HepG2 (cell line): ENCODE measurements around the gene MYD88. TPM values are rescaled to one million over a fixed set of nuclear protein-coding genes. Genes with fewer than 3 reads are reported as not detected.

Experiments used
- CAMTA2 ChIP-seq: sonication (generic); formaldehyde crosslinking; IDR thresholded peaks from 2 replicates; pipeline ENCODE4 v1.4.0; 2020; ENCODE audit warnings: mild to moderate bottlenecking, missing genetic modification reagents, borderline replicate concordance
- ETV6 ChIP-seq: sonication (generic); formaldehyde crosslinking; conservative IDR thresholded peaks from 2 replicates; pipeline ENCODE4 v1.4.0; 2020; ENCODE audit warnings: missing genetic modification reagents
- FOSL1 ChIP-seq: sonication (generic); formaldehyde crosslinking; IDR thresholded peaks from 2 replicates; pipeline ENCODE4 v1.9.0; 2021; ENCODE audit warnings: missing genetic modification reagents, borderline replicate concordance
- KAT7 ChIP-seq: IDR thresholded peaks from 2 replicates; pipeline ENCODE4 v1.6.1; 2018; ENCODE audit warnings: borderline replicate concordance, missing compliant biosample characterization
- MXD4 ChIP-seq: IDR thresholded peaks from 2 replicates; pipeline ENCODE4 v1.6.1; 2016; ENCODE audit warnings: mild to moderate bottlenecking, missing biosample characterization, missing genetic modification reagents
- MZF1 ChIP-seq: sonication (generic); formaldehyde crosslinking; IDR thresholded peaks from 2 replicates; pipeline ENCODE4 v1.8.1; 2023; ENCODE audit warnings: mild to moderate bottlenecking, missing genetic modification reagents, borderline replicate concordance
- NONO ChIP-seq, 2 experiments: fragments of 450-650 bp in 1 of 2; sonication (generic) in 1 of 2; formaldehyde crosslinking in 1 of 2; IDR thresholded peaks in 1 of 2; conservative IDR thresholded peaks in 1 of 2; 2 replicates each; pipeline versions ENCODE4 v1.6.1 to v1.8.0; 2017 to 2022; ENCODE audit warnings: mild to moderate bottlenecking in 1 of 2, missing genetic modification reagents in 1 of 2, moderate library complexity in 1 of 2
- POLR2AphosphoS2 ChIP-seq: IDR thresholded peaks from 2 replicates; pipeline ENCODE4 v1.6.1; 2011; ENCODE audit warnings: low read depth, low read length, improper control_type of control experiment
- RORA ChIP-seq: sonication (generic); formaldehyde crosslinking; IDR thresholded peaks from 2 replicates; pipeline ENCODE4 v1.5.0; 2020; ENCODE audit warnings: mild to moderate bottlenecking, missing genetic modification reagents, moderate library complexity
- SMC3 ChIP-seq: IDR thresholded peaks from 2 replicates; pipeline ENCODE4 v1.6.1; 2011; ENCODE audit warnings: low read length, improper control_type of control experiment
- WIZ ChIP-seq: sonication (generic); formaldehyde crosslinking; IDR thresholded peaks from 2 replicates; pipeline ENCODE4 v1.5.1; 2020; ENCODE audit warnings: mild to moderate bottlenecking, missing genetic modification reagents
- ZMYM4 ChIP-seq: sonication (generic); formaldehyde crosslinking; IDR thresholded peaks from 2 replicates; pipeline ENCODE4 v1.8.1; 2023; ENCODE audit warnings: mild to moderate bottlenecking, missing genetic modification reagents
- ZNF550 ChIP-seq: sonication (generic); formaldehyde crosslinking; IDR thresholded peaks from 2 replicates; pipeline ENCODE4 v1.4.0; 2020; ENCODE audit warnings: mild to moderate bottlenecking, missing genetic modification reagents, borderline replicate concordance
- ZNF891 ChIP-seq: sonication (generic); formaldehyde crosslinking; IDR thresholded peaks from 2 replicates; pipeline ENCODE4 v1.5.0; 2020; ENCODE audit warnings: mild to moderate bottlenecking, missing genetic modification reagents
- polyA plus RNA-seq, 8 experiments: library from polyadenylated mRNA; depleted of rRNA in 3 of 8; stranded (reverse) in 7 of 8; unstranded in 1 of 8; fragments of >200 nt; fragmentation: Illumina TruSeq in 4 of 8; extraction: Trizol in 4 of 8; gene quantifications; 2 replicates each; pipeline versions ENCODE4 v1.2.1 to v1.2.3, GENCODE V29; 2011 to 2016; ENCODE audit warnings: low read depth in 4 of 8, missing spikeins in 1 of 8, mixed read lengths in 1 of 8; ENCODE audit not compliant: insufficient read depth in 1 of 8
- total RNA-seq, 5 experiments: library from RNA; depleted of rRNA; stranded (reverse); fragments of >200 nt; fragmentation: Illumina TruSeq; extraction: Trizol; gene quantifications; 2 replicates each; pipeline ENCODE4 v1.2.3, GENCODE V29; 2016; ENCODE audit warnings: low read depth in 1 of 5
- TF ChIP-seq, protein P1 (sequence below): sonication (generic); formaldehyde crosslinking; IDR thresholded peaks from 2 replicates; pipeline ENCODE4 v1.5.1; 2020; ENCODE audit warnings: mild to moderate bottlenecking, missing genetic modification reagents, moderate library complexity
- TF ChIP-seq, protein P2 (sequence below): sonication (generic); formaldehyde crosslinking; IDR thresholded peaks from 2 replicates; pipeline ENCODE4 v1.4.0; 2020; ENCODE audit warnings: mild to moderate bottlenecking, missing genetic modification reagents
- TF ChIP-seq, protein P3 (sequence below): sonication (generic); formaldehyde crosslinking; IDR thresholded peaks from 2 replicates; pipeline ENCODE4 v1.4.0; 2020; ENCODE audit warnings: missing genetic modification reagents
- TF ChIP-seq, protein P4 (sequence below), 2 experiments: sonication (generic) in 1 of 2; formaldehyde crosslinking in 1 of 2; IDR thresholded peaks; 2 replicates each; pipeline versions ENCODE4 v1.4.0 to v1.6.1; 2018 to 2020; ENCODE audit warnings: missing genetic modification reagents in 2 of 2, borderline replicate concordance in 1 of 2, low read depth in 1 of 2, mild to moderate bottlenecking in 1 of 2, missing biosample characterization in 1 of 2

The MYD88 gene
- total and polyA plus RNA-seq, 2 of the 13 experiments (the other 11 are each of a cell fraction or from before 2014, with no cell fraction given) = 7.6 to 32.7 TPM

DNA sequence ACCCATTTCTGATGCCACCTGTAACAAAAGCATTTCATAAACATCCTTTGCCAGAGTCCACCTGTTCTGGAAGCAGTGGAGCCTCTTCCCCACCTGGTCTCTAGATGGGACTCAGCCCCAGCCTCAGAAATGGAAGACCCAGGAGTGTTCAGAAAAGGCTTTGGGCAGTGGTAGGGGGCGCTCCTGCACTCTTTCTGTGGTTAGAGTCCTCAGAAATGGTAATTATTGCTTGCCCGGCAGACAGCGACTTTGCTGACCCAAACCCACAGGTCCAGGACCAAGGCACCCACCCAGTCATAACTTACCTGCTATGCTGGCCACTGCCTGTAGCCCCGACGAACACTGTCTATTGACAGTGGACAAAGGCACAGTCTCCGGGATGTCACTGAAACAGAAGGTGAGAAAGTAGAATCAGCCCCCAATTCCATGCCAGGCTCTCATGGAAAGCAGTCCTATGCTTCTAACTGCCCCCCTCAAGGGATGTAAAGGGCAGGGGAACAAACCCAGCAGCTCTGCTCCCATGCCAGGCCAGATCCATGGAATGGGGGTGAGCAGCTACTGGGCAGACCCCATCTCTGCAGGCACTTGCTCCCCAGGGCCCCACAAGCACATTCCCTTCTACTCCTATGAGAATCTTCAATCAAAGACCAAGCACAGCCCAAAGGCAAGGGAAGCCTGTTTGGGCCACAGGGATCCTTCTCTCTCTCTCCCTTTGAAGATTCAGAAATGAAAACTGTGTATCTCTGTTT is 6.7 kb upstream of the MYD88 start (continued):
- TF ChIP-seq, protein P1, sequence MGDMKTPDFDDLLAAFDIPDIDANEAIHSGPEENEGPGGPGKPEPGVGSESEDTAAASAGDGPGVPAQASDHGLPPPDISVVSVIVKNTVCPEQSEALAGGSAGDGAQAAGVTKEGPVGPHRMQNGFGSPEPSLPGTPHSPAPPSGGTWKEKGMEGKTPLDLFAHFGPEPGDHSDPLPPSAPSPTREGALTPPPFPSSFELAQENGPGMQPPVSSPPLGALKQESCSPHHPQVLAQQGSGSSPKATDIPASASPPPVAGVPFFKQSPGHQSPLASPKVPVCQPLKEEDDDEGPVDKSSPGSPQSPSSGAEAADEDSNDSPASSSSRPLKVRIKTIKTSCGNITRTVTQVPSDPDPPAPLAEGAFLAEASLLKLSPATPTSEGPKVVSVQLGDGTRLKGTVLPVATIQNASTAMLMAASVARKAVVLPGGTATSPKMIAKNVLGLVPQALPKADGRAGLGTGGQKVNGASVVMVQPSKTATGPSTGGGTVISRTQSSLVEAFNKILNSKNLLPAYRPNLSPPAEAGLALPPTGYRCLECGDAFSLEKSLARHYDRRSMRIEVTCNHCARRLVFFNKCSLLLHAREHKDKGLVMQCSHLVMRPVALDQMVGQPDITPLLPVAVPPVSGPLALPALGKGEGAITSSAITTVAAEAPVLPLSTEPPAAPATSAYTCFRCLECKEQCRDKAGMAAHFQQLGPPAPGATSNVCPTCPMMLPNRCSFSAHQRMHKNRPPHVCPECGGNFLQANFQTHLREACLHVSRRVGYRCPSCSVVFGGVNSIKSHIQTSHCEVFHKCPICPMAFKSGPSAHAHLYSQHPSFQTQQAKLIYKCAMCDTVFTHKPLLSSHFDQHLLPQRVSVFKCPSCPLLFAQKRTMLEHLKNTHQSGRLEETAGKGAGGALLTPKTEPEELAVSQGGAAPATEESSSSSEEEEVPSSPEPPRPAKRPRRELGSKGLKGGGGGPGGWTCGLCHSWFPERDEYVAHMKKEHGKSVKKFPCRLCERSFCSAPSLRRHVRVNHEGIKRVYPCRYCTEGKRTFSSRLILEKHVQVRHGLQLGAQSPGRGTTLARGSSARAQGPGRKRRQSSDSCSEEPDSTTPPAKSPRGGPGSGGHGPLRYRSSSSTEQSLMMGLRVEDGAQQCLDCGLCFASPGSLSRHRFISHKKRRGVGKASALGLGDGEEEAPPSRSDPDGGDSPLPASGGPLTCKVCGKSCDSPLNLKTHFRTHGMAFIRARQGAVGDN (CRISPR knock-in tag) = peak; percentile 37
- TF ChIP-seq ZNF550 = no peak
- TF ChIP-seq ZNF891 (CRISPR knock-in tag) = peak; percentile 65; the same call in 1 of the 2 replicates
- TF ChIP-seq, protein P2, sequence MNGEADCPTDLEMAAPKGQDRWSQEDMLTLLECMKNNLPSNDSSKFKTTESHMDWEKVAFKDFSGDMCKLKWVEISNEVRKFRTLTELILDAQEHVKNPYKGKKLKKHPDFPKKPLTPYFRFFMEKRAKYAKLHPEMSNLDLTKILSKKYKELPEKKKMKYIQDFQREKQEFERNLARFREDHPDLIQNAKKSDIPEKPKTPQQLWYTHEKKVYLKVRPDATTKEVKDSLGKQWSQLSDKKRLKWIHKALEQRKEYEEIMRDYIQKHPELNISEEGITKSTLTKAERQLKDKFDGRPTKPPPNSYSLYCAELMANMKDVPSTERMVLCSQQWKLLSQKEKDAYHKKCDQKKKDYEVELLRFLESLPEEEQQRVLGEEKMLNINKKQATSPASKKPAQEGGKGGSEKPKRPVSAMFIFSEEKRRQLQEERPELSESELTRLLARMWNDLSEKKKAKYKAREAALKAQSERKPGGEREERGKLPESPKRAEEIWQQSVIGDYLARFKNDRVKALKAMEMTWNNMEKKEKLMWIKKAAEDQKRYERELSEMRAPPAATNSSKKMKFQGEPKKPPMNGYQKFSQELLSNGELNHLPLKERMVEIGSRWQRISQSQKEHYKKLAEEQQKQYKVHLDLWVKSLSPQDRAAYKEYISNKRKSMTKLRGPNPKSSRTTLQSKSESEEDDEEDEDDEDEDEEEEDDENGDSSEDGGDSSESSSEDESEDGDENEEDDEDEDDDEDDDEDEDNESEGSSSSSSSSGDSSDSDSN (CRISPR knock-in tag) = 0 out of 2 replicates have a peak, but pooled peaks have one; percentile 15
- TF ChIP-seq CAMTA2 = no peak
- peak; percentile 60; the same call in 1 of the 2 replicates for TF ChIP-seq KAT7
- no peak for TF ChIP-seq FOSL1 (CRISPR knock-in tag)
- TF ChIP-seq MZF1 (CRISPR knock-in tag) = no peak
- TF ChIP-seq WIZ (CRISPR knock-in tag) = no peak
- no peak for TF ChIP-seq ETV6
- TF ChIP-seq NONO (IDR thresholded peaks at IDR 0.05) = no peak
- no peak for TF ChIP-seq NONO (CRISPR knock-in tag; conservative IDR thresholded peaks at IDR 0.05)
- no peak for TF ChIP-seq ZMYM4 (CRISPR knock-in tag)
- no peak for TF ChIP-seq POLR2AphosphoS2
- TF ChIP-seq, protein P3, sequence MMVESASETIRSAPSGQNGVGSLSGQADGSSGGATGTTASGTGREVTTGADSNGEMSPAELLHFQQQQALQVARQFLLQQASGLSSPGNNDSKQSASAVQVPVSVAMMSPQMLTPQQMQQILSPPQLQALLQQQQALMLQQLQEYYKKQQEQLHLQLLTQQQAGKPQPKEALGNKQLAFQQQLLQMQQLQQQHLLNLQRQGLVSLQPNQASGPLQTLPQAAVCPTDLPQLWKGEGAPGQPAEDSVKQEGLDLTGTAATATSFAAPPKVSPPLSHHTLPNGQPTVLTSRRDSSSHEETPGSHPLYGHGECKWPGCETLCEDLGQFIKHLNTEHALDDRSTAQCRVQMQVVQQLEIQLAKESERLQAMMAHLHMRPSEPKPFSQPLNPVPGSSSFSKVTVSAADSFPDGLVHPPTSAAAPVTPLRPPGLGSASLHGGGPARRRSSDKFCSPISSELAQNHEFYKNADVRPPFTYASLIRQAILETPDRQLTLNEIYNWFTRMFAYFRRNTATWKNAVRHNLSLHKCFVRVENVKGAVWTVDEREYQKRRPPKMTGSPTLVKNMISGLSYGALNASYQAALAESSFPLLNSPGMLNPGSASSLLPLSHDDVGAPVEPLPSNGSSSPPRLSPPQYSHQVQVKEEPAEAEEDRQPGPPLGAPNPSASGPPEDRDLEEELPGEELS (CRISPR knock-in tag) = no peak
- TF ChIP-seq RORA = no peak
- TF ChIP-seq, protein P4, sequence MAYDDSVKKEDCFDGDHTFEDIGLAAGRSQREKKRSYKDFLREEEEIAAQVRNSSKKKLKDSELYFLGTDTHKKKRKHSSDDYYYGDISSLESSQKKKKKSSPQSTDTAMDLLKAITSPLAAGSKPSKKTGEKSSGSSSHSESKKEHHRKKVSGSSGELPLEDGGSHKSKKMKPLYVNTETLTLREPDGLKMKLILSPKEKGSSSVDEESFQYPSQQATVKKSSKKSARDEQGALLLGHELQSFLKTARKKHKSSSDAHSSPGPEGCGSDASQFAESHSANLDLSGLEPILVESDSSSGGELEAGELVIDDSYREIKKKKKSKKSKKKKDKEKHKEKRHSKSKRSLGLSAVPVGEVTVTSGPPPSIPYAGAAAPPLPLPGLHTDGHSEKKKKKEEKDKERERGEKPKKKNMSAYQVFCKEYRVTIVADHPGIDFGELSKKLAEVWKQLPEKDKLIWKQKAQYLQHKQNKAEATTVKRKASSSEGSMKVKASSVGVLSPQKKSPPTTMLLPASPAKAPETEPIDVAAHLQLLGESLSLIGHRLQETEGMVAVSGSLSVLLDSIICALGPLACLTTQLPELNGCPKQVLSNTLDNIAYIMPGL (CRISPR knock-in tag; IDR thresholded peaks at IDR 0.05; ENCODE audit: borderline replicate concordance in 1 of 2, low read depth in 1 of 2) = peak; percentile 23 to 42; a peak in 1 of 4 replicates
- no peak for TF ChIP-seq MXD4
- TF ChIP-seq SMC3 = peak; percentile 42; the same call in 1 of the 2 replicates
